AG04450 (cell line): ENCODE data around the gene TDRD9. TPM values are rescaled to one million over a fixed set of nuclear protein-coding genes. Genes with fewer than 3 reads are reported as not detected.

ENCODE experiments used
- CTCF ChIA-PET: fragments of 300-600, 350-600 bp; formaldehyde crosslinking; extraction: SDS; loops from one replicate; lab custom pipeline; 2022; ENCODE audit warnings: antibody characterized with exemption, inconsistent platforms; lab: Charles Lee
- POLR2A ChIA-PET: fragments of 350-600 bp; formaldehyde crosslinking; extraction: SDS; loops from one replicate; lab custom pipeline; 2021; ENCODE audit warnings: antibody characterized with exemption, inconsistent platforms; lab: Yijun Ruan, JAX
- DNase-seq: peaks from one replicate; pipeline ENCODE4 v3.0.0-alpha.2; 2011; ENCODE audit warnings: low read depth, low spot score
- H3K27ac ChIP-seq: one replicate; pipeline ENCODE4 v1.5.1; 2012; ENCODE audit warnings: low read depth, low read length, control low read depth
- H3K27me3 ChIP-seq: one replicate; pipeline ENCODE4 v1.6.0; 2012; ENCODE audit warnings: low read length; ENCODE audit not compliant: control insufficient read depth, insufficient read depth
- H3K4me3 ChIP-seq: 2 replicates; pipeline ENCODE4 v1.5.1; 2011; ENCODE audit warnings: mild to moderate bottlenecking, low read depth, low read length, control low read depth
- H3K9me3 ChIP-seq: 2 replicates; pipeline ENCODE4 v1.5.1; 2012; ENCODE audit warnings: low read length; ENCODE audit not compliant: control insufficient read depth, insufficient read depth
- polyA plus RNA-seq: library from polyadenylated mRNA; depleted of rRNA; stranded (reverse); fragments of >200 nt; gene quantifications from 2 replicates; pipeline ENCODE4 v1.2.3, GENCODE V29; 2011
- TF ChIP-seq, protein P1 (sequence below): IDR thresholded peaks from 2 replicates; pipeline ENCODE4 v1.5.1; 2011; ENCODE audit warnings: low read depth, low read length, control low read depth, inconsistent platforms

The TDRD9 gene
- polyA plus RNA-seq, 1 experiment: 0.05 TPM

DNA sequence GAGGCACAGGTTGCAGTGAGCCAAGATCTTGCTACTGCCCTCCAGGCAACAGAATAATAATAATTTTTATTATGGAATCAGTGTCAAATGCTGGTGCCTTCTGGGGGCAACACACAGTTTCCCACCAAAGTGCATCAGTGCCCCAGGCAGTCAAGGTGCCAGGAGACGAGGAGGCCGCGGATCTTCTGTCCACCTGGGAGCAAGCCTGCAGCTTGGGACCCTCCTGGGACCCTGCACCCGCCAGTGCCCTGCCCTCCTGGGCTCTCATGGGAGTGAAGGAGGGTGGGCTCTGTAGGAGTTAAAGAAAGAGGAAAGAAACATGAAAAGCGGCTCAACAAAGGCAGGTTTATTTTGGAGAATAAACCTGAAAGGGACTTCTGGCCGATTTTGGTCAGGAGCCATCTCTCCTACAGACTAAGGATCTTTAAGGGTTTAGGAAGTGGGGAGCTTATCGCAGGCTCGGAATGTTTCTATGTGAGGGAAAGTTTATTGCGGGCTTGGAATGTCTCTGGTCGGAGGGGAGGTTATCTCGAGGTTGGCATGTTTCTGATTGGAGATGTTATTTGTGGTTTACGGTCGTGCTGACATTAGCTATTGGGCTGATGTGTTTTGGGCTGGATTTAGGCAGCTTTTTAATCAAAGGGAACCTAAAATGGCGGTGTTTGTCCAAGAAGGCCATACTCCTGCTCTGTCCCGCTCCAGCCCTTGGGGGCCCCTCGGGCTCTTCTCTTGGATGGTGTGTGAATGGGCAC, 156.2 kb downstream of the TDRD9 start:
- no peak for DNase-seq
- Histone ChIP-seq H3K27me3 (peaks cover 4% of the 10 kb centered on the region), H3K4me3 (no peak overlapping the region), H3K27ac (no peak overlapping the region), H3K9me3 (no peaks in the 10 kb centered on the region; the same call in 1 of the 2 replicates)
- CTCF ChIA-PET: interaction anchor here (1.4 kb wide), 1 partner anchor 9 kb away, joined by 4 read pairs; no protein-coding TSS in a partner anchor
- POLR2A ChIA-PET: no interaction called here
- TF ChIP-seq, protein P1, sequence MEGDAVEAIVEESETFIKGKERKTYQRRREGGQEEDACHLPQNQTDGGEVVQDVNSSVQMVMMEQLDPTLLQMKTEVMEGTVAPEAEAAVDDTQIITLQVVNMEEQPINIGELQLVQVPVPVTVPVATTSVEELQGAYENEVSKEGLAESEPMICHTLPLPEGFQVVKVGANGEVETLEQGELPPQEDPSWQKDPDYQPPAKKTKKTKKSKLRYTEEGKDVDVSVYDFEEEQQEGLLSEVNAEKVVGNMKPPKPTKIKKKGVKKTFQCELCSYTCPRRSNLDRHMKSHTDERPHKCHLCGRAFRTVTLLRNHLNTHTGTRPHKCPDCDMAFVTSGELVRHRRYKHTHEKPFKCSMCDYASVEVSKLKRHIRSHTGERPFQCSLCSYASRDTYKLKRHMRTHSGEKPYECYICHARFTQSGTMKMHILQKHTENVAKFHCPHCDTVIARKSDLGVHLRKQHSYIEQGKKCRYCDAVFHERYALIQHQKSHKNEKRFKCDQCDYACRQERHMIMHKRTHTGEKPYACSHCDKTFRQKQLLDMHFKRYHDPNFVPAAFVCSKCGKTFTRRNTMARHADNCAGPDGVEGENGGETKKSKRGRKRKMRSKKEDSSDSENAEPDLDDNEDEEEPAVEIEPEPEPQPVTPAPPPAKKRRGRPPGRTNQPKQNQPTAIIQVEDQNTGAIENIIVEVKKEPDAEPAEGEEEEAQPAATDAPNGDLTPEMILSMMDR: no peak

DNA sequence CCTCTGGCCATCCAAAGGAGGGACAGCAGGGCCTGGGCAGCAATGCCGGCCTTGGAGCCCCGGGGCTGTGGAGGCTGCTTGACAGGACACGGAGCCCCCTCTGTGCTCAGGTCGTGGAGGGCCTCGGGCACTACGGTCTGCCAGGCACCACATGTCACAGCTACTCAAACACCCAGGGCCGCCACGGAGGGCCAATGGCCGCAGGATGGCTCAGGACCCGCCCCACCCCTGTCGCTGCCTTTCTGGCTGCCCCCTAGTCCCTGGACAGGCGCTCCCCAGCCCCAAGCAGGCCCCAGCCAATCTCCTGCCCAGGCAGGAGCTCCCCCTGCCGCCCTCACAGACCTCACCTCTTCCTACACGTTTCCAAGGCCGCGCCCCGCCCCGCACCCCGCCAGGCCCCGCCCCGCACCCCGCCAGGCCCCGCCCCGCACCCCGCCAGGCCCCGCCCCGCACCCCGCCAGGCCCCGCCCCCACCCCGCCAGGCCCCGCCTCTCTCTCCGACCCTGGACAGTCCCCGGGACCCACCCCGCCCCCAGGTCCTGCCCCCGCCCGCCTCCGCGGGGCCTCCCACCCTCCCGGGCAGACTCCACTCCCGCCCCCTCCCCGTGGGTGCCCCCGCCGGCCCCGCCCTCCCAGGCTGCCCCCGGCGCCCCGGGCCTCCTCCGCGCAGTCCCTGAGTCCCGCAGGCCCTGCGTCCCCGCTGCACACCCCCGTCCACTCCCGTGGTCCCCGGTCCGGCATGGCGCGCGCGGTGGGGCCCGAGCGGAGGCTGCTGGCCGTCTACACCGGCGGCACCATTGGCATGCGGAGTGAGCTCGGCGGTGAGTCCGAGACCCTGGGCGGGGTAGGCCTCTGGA, 157.0 kb downstream of the TDRD9 start, which contains the start of gene ASPG:
TSS of gene ASPG (plus strand) at position 669 of the 857 bp plus-strand sequence. CDS start at position 740, 71 bp downstream.
- ChIA-PET POLR2A (no interaction called here), CTCF (interaction anchor here (1.4 kb wide), 1 partner anchor 9 kb away, joined by 4 read pairs; no protein-coding TSS in a partner anchor)
- TF ChIP-seq, protein P1: no peak
- no peak for DNase-seq
- no peak within 1 kb of the TSS for H3K27ac ChIP-seq
- H3K4me3 ChIP-seq: no peak within 1 kb of the TSS
- H3K27me3 ChIP-seq: peaks cover 4% of the 10 kb centered on the region
- peaks cover 1% of the 10 kb centered on the region; the same call in 1 of the 2 replicates for H3K9me3 ChIP-seq

DNA sequence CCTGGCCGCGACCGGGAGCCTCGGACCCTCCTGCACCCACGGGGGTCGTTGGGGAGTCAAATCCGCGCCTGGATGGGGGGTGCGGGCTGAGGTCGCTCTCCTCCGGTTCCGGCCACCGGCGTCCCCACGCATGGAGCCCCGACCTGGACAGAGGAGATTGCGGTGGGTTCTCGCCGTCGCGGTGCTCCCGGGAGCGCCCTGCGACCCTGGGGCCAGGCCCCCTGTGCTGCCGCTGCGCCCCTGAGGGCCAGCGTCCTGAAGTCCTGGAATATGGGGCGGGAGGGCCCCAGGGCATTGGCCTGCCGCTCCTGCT, 157.6 kb downstream of the TDRD9 start:
- CTCF ChIA-PET: no interaction called here
- H3K4me3 ChIP-seq: no peak overlapping the region
- no peak overlapping the region for H3K27ac ChIP-seq
- peaks cover 4% of the 10 kb centered on the region for H3K27me3 ChIP-seq
- DNase-seq: no peak
- POLR2A ChIA-PET: no interaction called here
- H3K9me3 ChIP-seq: peaks cover 4% of the 10 kb centered on the region; the same call in 1 of the 2 replicates
- TF ChIP-seq, protein P1: no peak

DNA sequence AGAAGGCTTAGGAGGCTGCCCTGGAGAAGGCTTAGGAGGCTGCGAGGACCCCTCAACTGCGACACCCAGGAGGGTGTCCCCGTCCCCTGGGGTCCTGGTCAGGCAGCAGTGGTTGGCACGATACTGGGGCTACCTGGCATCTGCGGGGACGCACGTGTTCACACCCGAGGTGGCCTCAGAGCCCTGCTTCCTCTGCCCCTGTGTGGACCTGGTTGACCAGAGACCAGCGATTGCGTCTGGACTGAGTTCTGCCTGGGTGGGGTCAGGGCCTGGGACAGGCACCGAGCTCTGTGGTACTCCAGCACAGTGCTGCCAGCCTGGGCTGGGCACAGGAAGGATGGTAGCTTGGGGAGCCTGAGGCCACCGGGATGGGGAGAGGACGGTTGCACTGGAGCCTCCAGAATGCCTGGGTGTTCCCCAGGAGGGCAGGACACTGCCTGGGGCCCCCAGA, 158.0 kb downstream of the TDRD9 start:
- no peak for DNase-seq
- TF ChIP-seq, protein P1: no peak
- POLR2A ChIA-PET: no interaction called here
- CTCF ChIA-PET: no interaction called here
- peaks cover 4% of the 10 kb centered on the region for H3K27me3 ChIP-seq
- no peak overlapping the region for H3K27ac ChIP-seq
- no peak overlapping the region for H3K4me3 ChIP-seq
- peaks cover 4% of the 10 kb centered on the region; the same call in 1 of the 2 replicates for H3K9me3 ChIP-seq
